Measurements from ENCODE around the gene EDC4.

DNA sequence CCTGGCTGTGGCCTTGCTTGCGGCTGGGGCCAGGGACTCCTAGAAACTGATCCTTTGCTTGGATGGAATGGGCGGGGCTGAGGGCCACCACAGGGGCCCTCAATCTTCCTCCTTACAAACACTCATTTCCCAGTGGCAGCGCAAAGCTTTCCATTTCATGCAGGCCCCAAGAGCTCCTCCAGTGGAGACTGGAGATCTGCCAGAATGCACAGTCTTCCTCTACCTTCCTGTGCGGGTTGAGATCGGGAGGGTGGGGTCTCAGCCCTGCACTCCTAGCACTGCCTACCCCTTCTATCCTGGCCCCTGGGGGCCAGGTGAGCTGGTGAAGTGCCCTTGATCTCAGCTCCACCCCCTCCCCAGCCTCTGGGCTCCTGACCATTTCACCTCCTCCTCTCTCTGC lies 13.5 kb downstream of the EDC4 start:
- no peak for TF ChIP-seq CTCF (IDR thresholded peaks at IDR 0.05; ENCODE audit: poor library complexity)
- TF ChIP-seq EZH2 (IDR thresholded peaks at IDR 0.05; ENCODE audit: borderline replicate concordance): no peak

Data from hepatocyte (in vitro differentiated cells).